Measurements from ENCODE around the gene DUSP16. TPM values are rescaled to one million over a fixed set of nuclear protein-coding genes. Genes with fewer than 3 reads are reported as not detected.
"Not testable (repeated sequence)": the region's sequence is repeated elsewhere in the genome, so short reads cannot be mapped to it uniquely, and the experiment has no call there.

Gene DUSP16
- total RNA-seq, 1 donor from 2014 or later: 5.7 TPM

GRCh38 chr12:12548713-12549112 lies 13.9 kb downstream of the DUSP16 start:
- DNase-seq (ENCODE audit: low read depth): no peak

- DNase-seq (ENCODE audit: low read depth): no peak
Measured at GRCh38 chr12:12546314-12546772, 16.3 kb downstream of the DUSP16 start.

GRCh38 chr12:12543959-12544358 lies 18.7 kb downstream of the DUSP16 start:
- DNase-seq (ENCODE audit: low read depth): no peak

- DNase-seq (ENCODE audit: low read depth): peak; percentile 24
Measured at GRCh38 chr12:12542964-12543363, 19.7 kb downstream of the DUSP16 start.

GRCh38 chr12:12542286-12542685 lies 20.4 kb downstream of the DUSP16 start:
- DNase-seq (ENCODE audit: low read depth): no peak

GRCh38 chr12:12541782-12542181 lies 20.9 kb downstream of the DUSP16 start:
- DNase-seq (ENCODE audit: low read depth): no peak

GRCh38 chr12:12540261-12541013 lies 22.2 kb downstream of the DUSP16 start:
- DNase-seq (ENCODE audit: low read depth): no peak

GRCh38 chr12:12539028-12539810 lies 23.4 kb downstream of the DUSP16 start:
- DNase-seq (ENCODE audit: low read depth): no peak

GRCh38 chr12:12538535-12538934 lies 24.1 kb downstream of the DUSP16 start:
- DNase-seq (ENCODE audit: low read depth): peak; percentile 18

- no peak for DNase-seq (ENCODE audit: low read depth)
Measured at GRCh38 chr12:12537421-12537820, 25.2 kb downstream of the DUSP16 start.

GRCh38 chr12:12534975-12535374 lies 27.7 kb downstream of the DUSP16 start:
- no peak for DNase-seq (ENCODE audit: low read depth)

GRCh38 chr12:12534166-12534866 lies 28.3 kb downstream of the DUSP16 start:
- peak; percentile 52 for DNase-seq (ENCODE audit: low read depth)

GRCh38 chr12:12533238-12533829 lies 29.3 kb downstream of the DUSP16 start:
- DNase-seq (ENCODE audit: low read depth): peak; percentile 87

GRCh38 chr12:12531194-12531593 lies 31.5 kb downstream of the DUSP16 start:
- DNase-seq (ENCODE audit: low read depth): no peak

- DNase-seq (ENCODE audit: low read depth): no peak
Measured at GRCh38 chr12:12529783-12530421, 32.8 kb downstream of the DUSP16 start.

- DNase-seq (ENCODE audit: low read depth): no peak
Measured at GRCh38 chr12:12528361-12529270, 34.0 kb downstream of the DUSP16 start.

GRCh38 chr12:12527820-12528296 lies 34.8 kb downstream of the DUSP16 start:
- DNase-seq (ENCODE audit: low read depth): no peak

- no peak for DNase-seq (ENCODE audit: low read depth)
Measured at GRCh38 chr12:12524128-12524527, 38.5 kb downstream of the DUSP16 start.

- no peak for DNase-seq (ENCODE audit: low read depth)
Measured at GRCh38 chr12:12523229-12523628, 39.4 kb downstream of the DUSP16 start.

- not testable (repeated sequence) for DNase-seq (ENCODE audit: low read depth)
Measured at GRCh38 chr12:12522657-12523056, 40.0 kb downstream of the DUSP16 start.

Data from myocyte (in vitro differentiated cells).